Measurements from ENCODE around the gene ELP4.

The ELP4 gene

GRCh38 chr11:31824879-31825837, 315.6 kb downstream of the ELP4 start:
- no peak for TF ChIP-seq CTCF (IDR thresholded peaks at IDR 0.05; ENCODE audit: insufficient read depth, low read depth, low read length, missing control alignments)
- no peak for DNase-seq (ENCODE audit: low read depth)
- no peak overlapping the region for H3K4me3 ChIP-seq (ENCODE audit: low read length)

- TF ChIP-seq CTCF (IDR thresholded peaks at IDR 0.05; ENCODE audit: insufficient read depth, low read depth, low read length, missing control alignments), result no peak
- DNase-seq (ENCODE audit: low read depth), result no peak
- H3K4me3 ChIP-seq (ENCODE audit: low read length), result no peak overlapping the region
These were observed 316.4 kb downstream of the ELP4 start for GRCh38 chr11:31825838-31826484.

DNA sequence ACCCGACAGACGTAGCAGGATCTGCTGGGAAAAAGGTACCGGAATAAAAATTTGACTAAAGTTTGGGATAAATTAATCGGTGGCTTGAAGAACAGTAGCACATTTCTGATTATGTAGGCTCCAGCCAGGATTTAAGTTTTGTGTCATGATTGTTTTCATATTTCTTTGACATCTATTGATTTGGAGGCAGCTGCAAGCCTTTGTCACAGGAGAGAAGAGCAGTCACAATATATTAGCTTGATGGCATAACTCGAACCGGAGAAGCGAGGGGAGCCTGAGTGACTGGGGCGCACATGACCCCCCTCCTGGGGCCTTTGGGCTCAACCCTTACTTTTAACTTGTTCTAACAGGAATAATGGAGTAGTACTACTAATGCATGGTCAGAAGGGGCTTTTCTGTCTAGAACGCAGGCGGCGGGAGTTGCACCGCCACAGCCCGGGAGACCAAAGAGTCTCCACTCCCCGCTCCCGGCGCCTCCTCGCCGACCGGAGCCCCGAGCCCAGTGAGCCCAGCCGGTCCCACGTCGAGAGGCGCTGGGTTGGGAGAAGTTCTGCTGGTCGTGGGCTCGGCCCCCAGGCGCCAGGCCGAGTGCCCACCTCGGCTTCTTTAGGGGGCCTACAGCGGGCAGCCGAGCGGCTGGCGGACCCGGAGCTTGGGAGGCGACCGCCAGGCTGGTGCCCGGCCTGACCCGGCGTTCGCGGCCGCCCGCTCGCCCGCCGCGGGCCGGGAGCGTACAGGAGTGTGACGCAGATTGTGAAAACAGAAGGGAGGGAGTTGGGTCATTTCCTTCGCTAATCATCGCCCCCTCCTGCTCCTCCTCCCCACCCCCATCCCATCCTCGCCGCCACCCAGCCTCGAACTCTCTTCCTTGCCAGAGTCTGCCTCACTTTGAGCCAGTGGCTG, 317.2 kb downstream of the ELP4 start:
- TF ChIP-seq CTCF (IDR thresholded peaks at IDR 0.05; ENCODE audit: insufficient read depth, low read depth, low read length, missing control alignments), result no peak
- no peak overlapping the region for H3K4me3 ChIP-seq (ENCODE audit: low read length)
- no peak for DNase-seq (ENCODE audit: low read depth)

DNA sequence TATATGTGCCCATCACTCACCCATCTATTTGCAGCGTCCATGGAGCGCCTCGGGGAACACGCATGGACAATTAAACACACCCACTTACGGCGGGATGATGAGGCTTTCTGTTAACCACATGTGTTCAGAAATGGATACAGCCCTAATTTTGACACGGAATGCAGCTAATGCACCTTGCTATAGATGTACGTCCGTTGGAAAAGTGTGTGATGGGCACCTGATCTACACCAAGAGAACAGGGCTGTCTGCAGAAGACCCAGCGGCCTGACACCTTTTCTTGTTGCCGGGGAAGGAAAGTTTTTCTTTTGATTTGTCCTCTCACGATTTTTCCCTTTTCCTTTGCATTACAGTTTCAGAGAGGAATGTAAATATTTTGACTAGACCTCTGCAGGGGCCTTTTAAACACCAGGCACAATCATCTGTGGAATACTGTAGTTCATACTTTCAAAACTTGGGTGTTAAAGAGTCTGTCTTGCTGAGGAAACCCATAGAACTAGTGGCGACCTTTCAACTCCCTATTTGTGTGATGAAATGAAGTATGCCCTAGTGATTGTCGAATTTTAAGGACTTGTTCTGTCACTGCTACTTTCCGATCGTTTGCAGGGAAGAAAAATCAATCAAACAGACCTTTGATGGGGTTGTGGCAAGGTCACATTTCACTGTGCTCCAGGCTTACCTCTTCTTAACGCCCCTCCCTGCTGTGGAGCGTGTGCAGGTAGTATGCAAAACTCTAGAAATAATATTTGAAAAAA, 318.1 kb downstream of the ELP4 start:
- no peak overlapping the region for H3K4me3 ChIP-seq (ENCODE audit: low read length)
- TF ChIP-seq CTCF (IDR thresholded peaks at IDR 0.05; ENCODE audit: insufficient read depth, low read depth, low read length, missing control alignments), result no peak
- DNase-seq (ENCODE audit: low read depth), result no peak

DNA sequence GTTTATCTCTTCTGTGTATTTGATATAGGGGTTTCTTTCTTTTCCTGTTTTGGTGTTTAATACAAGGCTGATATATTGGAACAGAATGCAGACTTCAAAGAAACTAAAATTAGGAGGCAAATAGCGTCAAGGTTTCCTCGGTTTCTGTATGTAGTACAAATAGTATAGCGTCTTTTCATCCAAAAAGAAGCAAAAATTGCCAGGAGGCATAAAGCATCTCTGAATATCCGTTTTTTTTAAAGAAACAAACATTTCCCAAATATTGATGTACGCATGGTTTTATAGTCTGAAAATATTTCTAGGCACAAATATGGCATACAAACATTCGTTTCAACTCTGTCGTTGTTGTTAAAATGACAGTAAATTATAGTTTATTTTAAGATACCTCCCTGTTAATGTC, 318.6 kb downstream of the ELP4 start:
- no peak overlapping the region for H3K4me3 ChIP-seq (ENCODE audit: low read length)
- TF ChIP-seq CTCF (IDR thresholded peaks at IDR 0.05; ENCODE audit: insufficient read depth, low read depth, low read length, missing control alignments), result no peak
- no peak for DNase-seq (ENCODE audit: low read depth)

GRCh38 chr11:31830406-31830805, 320.8 kb downstream of the ELP4 start:
- no peak for DNase-seq (ENCODE audit: low read depth)
- no peak for TF ChIP-seq CTCF (IDR thresholded peaks at IDR 0.05; ENCODE audit: insufficient read depth, low read depth, low read length, missing control alignments)

More at GRCh38 chr11:31830406-31830805, 320.8 kb downstream of the ELP4 start:
- no peak overlapping the region for H3K4me3 ChIP-seq (ENCODE audit: low read length)
